Measurements from ENCODE around the gene CDK6.

GRCh38 chr7:92811158-92811557 lies 25.2 kb downstream of the CDK6 start:
- TF ChIP-seq CTCF (optimal IDR thresholded peaks at IDR 0.05 in 1 of 3, IDR thresholded peaks at IDR 0.05 in 1 of 3, conservative IDR thresholded peaks at IDR 0.05 in 1 of 3; ENCODE audit: extremely low read depth in 1 of 3, insufficient read depth in 2 of 3, low read length in 3 of 3) = no peak
- TF ChIP-seq EZH2 (IDR thresholded peaks at IDR 0.05; ENCODE audit: low read length) = no peak

Measured in keratinocyte (primary cell).